GM21515 (cell line): ENCODE results near the gene PIEZO2.

Experiments
- ATAC-seq: cut with Tn5 transposase; IDR thresholded peaks from one replicate; pipeline ENCODE4 v1.9.1; 2021; ENCODE audit not compliant: unreplicated experiment

PIEZO2 gene

GRCh38 chr18:11033503-11033902 is 115.9 kb downstream of the PIEZO2 start:
- no peak for ATAC-seq

- ATAC-seq, result no peak
Measured at GRCh38 chr18:11031966-11032365, 117.4 kb downstream of the PIEZO2 start.

GRCh38 chr18:11029021-11029420 is 120.3 kb downstream of the PIEZO2 start:
- no peak for ATAC-seq

GRCh38 chr18:11027862-11028261 is 121.5 kb downstream of the PIEZO2 start:
- ATAC-seq, result no peak

GRCh38 chr18:11025671-11026070 is 123.7 kb downstream of the PIEZO2 start:
- ATAC-seq, result no peak

- ATAC-seq, result no peak
Measured at GRCh38 chr18:11024928-11025669, 124.3 kb downstream of the PIEZO2 start.

- ATAC-seq, result no peak
Measured at GRCh38 chr18:11021477-11021876, 127.9 kb downstream of the PIEZO2 start.

- ATAC-seq, result no peak
Measured at GRCh38 chr18:11020877-11021414, 128.4 kb downstream of the PIEZO2 start.

- no peak for ATAC-seq
Measured at GRCh38 chr18:11020161-11020853, 129.1 kb downstream of the PIEZO2 start.

- ATAC-seq, result no peak
Measured at GRCh38 chr18:11019295-11020105, 129.9 kb downstream of the PIEZO2 start.

- no peak for ATAC-seq
Measured at GRCh38 chr18:11009869-11010268, 139.5 kb downstream of the PIEZO2 start.

- no peak for ATAC-seq
Measured at GRCh38 chr18:11009147-11009546, 140.2 kb downstream of the PIEZO2 start.

GRCh38 chr18:11008505-11008904 is 140.9 kb downstream of the PIEZO2 start:
- ATAC-seq, result no peak

- no peak for ATAC-seq
Measured at GRCh38 chr18:11005528-11005927, 143.8 kb downstream of the PIEZO2 start.

- no peak for ATAC-seq
Measured at GRCh38 chr18:11004951-11005350, 144.4 kb downstream of the PIEZO2 start.

- no peak for ATAC-seq
Measured at GRCh38 chr18:11004294-11004693, 145.1 kb downstream of the PIEZO2 start.

- no peak for ATAC-seq
Measured at GRCh38 chr18:11002796-11003195, 146.6 kb downstream of the PIEZO2 start.

- no peak for ATAC-seq
Measured at GRCh38 chr18:11002277-11002676, 147.1 kb downstream of the PIEZO2 start.

- no peak for ATAC-seq
Measured at GRCh38 chr18:11000071-11000470, 149.3 kb downstream of the PIEZO2 start.

GRCh38 chr18:10997885-10998284 is 151.5 kb downstream of the PIEZO2 start:
- ATAC-seq, result no peak

GRCh38 chr18:10995550-10995949 is 153.8 kb downstream of the PIEZO2 start:
- no peak for ATAC-seq
